ENCODE data around the gene JAML.
"Not testable (repeated sequence)": the region's sequence is repeated elsewhere in the genome, so short reads cannot be mapped to it uniquely, and the experiment has no call there.

The JAML gene

GRCh38 chr11:118192817-118193216, 32.0 kb downstream of the JAML start:
- not testable (repeated sequence) for DNase-seq

GRCh38 chr11:118190942-118191506, 33.8 kb downstream of the JAML start:
- not testable (repeated sequence) for DNase-seq

GRCh38 chr11:118186346-118187107, 38.3 kb downstream of the JAML start:
- no peak for DNase-seq

GRCh38 chr11:118184784-118185579, 39.8 kb downstream of the JAML start:
- DNase-seq, result no peak

- DNase-seq, result not testable (repeated sequence)
These were observed 41.1 kb downstream of the JAML start for GRCh38 chr11:118183691-118184090.

GRCh38 chr11:118180300-118180703, 44.5 kb downstream of the JAML start:
- no peak for DNase-seq

- no peak for DNase-seq
These were observed 48.1 kb downstream of the JAML start for GRCh38 chr11:118176778-118177134.

GRCh38 chr11:118175993-118176777, 48.6 kb downstream of the JAML start, which contains the start of gene SCN2B:
Gene SCN2B (minus strand): TSS chr11:118176639. CDS start chr11:118176431, 208 bp downstream.
- no peak for DNase-seq

GRCh38 chr11:118175031-118175992, 49.5 kb downstream of the JAML start:
- DNase-seq, result no peak

- DNase-seq, result no peak
These were observed 50.7 kb downstream of the JAML start for GRCh38 chr11:118174006-118174567.

GRCh38 chr11:118172356-118172755, 52.5 kb downstream of the JAML start:
- no peak for DNase-seq

- DNase-seq, result peak; percentile 54 to 66
These were observed 53.3 kb downstream of the JAML start for GRCh38 chr11:118171269-118172062.

- no peak for DNase-seq
These were observed 53.9 kb downstream of the JAML start for GRCh38 chr11:118170882-118171268.

GRCh38 chr11:118170231-118170630, 54.6 kb downstream of the JAML start:
- DNase-seq, result no peak

GRCh38 chr11:118169300-118170140, 55.3 kb downstream of the JAML start:
- no peak for DNase-seq

- no peak for DNase-seq
These were observed 56.1 kb downstream of the JAML start for GRCh38 chr11:118168751-118169150.

- DNase-seq, result no peak
These were observed 56.5 kb downstream of the JAML start for GRCh38 chr11:118168316-118168715.

- no peak for DNase-seq
These were observed 56.9 kb downstream of the JAML start for GRCh38 chr11:118167906-118168305.

GRCh38 chr11:118167253-118167652, 57.6 kb downstream of the JAML start:
- DNase-seq, result no peak

GRCh38 chr11:118166641-118167040, 58.2 kb downstream of the JAML start:
- DNase-seq, result no peak

Measured in stimulated activated CD4-positive, alpha-beta T cell treated with anti-CD3 and anti-CD28 coated beads, Interleukin-4, amount 100 ng/mL, for 4 hours (primary cell).